Suprapubic skin (tissue), 4 donors: ENCODE measurements around the gene OAF. TPM values are rescaled to one million over a fixed set of nuclear protein-coding genes. Genes with fewer than 3 reads are reported as not detected.

Experiments
- DNase-seq, 2 donors: peaks; one replicate each; pipeline ENCODE4 v3.0.0-alpha.2; 2019; ENCODE audit warnings: low spot score in 2 of 2
- H3K27ac ChIP-seq: fragments of 200-600 bp; sonication (generic); one replicate; pipeline ENCODE4 v1.5.1; 2019
- H3K27me3 ChIP-seq: fragments of 200-600 bp; sonication (generic); one replicate; pipeline ENCODE4 v1.5.1; 2019
- H3K36me3 ChIP-seq: fragments of 200-600 bp; sonication (generic); one replicate; pipeline ENCODE4 v1.5.1; 2019
- H3K4me1 ChIP-seq: fragments of 200-600 bp; sonication (generic); one replicate; pipeline ENCODE4 v1.5.1; 2019
- H3K4me3 ChIP-seq: fragments of 200-600 bp; sonication (generic); one replicate; pipeline ENCODE4 v1.5.1; 2019; ENCODE audit warnings: mild to moderate bottlenecking
- H3K9me3 ChIP-seq: fragments of 200-600 bp; sonication (generic); one replicate; pipeline ENCODE4 v1.5.1; 2019
- CTCF ChIP-seq, 2 donors: fragments of 200-600 bp in 1 of 2; fragments of 450-650 bp in 1 of 2; sonication (generic) in 1 of 2; IDR thresholded peaks; one replicate each; pipeline ENCODE4 v1.5.1; 2016 to 2019; ENCODE audit warnings: antibody characterized with exemption in 2 of 2, mild to moderate bottlenecking in 1 of 2, moderate library complexity in 1 of 2
- EP300 ChIP-seq: sonication (generic); formaldehyde crosslinking; IDR thresholded peaks from one replicate; pipeline ENCODE4 v1.6.1; 2017; ENCODE audit warnings: antibody characterized with exemption
- POLR2A ChIP-seq, 2 donors: fragments of 450-650 bp; IDR thresholded peaks; one replicate each; pipeline ENCODE4 v1.6.1; 2017; ENCODE audit warnings: antibody characterized with exemption in 2 of 2, mild to moderate bottlenecking in 2 of 2, moderate library complexity in 2 of 2
- POLR2AphosphoS5 ChIP-seq, 3 donors: sonication (generic); formaldehyde crosslinking; IDR thresholded peaks; one replicate each; pipeline ENCODE4 v1.6.1; 2017; ENCODE audit warnings: antibody characterized with exemption in 3 of 3
- WGBS: methylation state at CpG from one replicate; pipeline ENCODE4 v1.1.5; 2018; 5-methylcytosine and 5-hydroxymethylcytosine counted together
- total RNA-seq, 4 donors: library from RNA; depleted of rRNA; stranded (reverse); fragments of >200 nt; gene quantifications; one replicate each; pipeline ENCODE4 v1.1.0, GENCODE V29; 2016

The OAF gene
- total RNA-seq, 4 donors from 2014 or later = 5.0 to 13.0 (median 10.8) TPM

- WGBS = 77% methylated on average over 9 of the region's 9 CpGs
- no peak for TF ChIP-seq POLR2AphosphoS5 (IDR thresholded peaks at IDR 0.05)
- no peak for TF ChIP-seq POLR2A (IDR thresholded peaks at IDR 0.05)
- no peak for TF ChIP-seq CTCF (IDR thresholded peaks at IDR 0.05)
- H3K9me3 ChIP-seq = no peaks in the 10 kb centered on the region
- peaks cover 6% of the 10 kb centered on the region for H3K36me3 ChIP-seq
- no peak overlapping the region for H3K4me3 ChIP-seq
- H3K4me1 ChIP-seq = peaks cover 25% of the 10 kb centered on the region
- H3K27me3 ChIP-seq = no peaks in the 10 kb centered on the region
- no peak for DNase-seq
- no peak overlapping the region for H3K27ac ChIP-seq
These were observed 22.5 kb downstream of the OAF start for GRCh38 chr11:120233207-120233803.

GRCh38 chr11:120235024-120235628 is 24.3 kb downstream of the OAF start:
- WGBS = 18% methylated on average over 8 of the region's 8 CpGs
- H3K4me1 ChIP-seq = peaks cover 33% of the 10 kb centered on the region
- DNase-seq = no peak
- H3K36me3 ChIP-seq = no peaks in the 10 kb centered on the region
- H3K27ac ChIP-seq = no peak overlapping the region
- no peaks in the 10 kb centered on the region for H3K9me3 ChIP-seq
- TF ChIP-seq EP300 = no peak
- peak; percentile 69 to 70 for TF ChIP-seq CTCF (IDR thresholded peaks at IDR 0.05)
- no peak for TF ChIP-seq POLR2A (IDR thresholded peaks at IDR 0.05)
- no peak for TF ChIP-seq POLR2AphosphoS5 (IDR thresholded peaks at IDR 0.05)
- peaks cover 11% of the 10 kb centered on the region for H3K27me3 ChIP-seq
- no peak overlapping the region for H3K4me3 ChIP-seq

GRCh38 chr11:120236169-120237107 is 25.6 kb downstream of the OAF start:
- 31% methylated on average over 5 of the region's 5 CpGs for WGBS

GRCh38 chr11:120238968-120239620 is 28.3 kb downstream of the OAF start:
- Histone ChIP-seq H3K4me1 (peaks cover 57% of the 10 kb centered on the region), H3K36me3 (no peaks in the 10 kb centered on the region), H3K9me3 (no peaks in the 10 kb centered on the region), H3K4me3 (no peak overlapping the region), H3K27ac (no peak overlapping the region), H3K27me3 (peaks cover 34% of the 10 kb centered on the region)
- WGBS = 77% methylated on average over 11 of the region's 11 CpGs
- TF ChIP-seq CTCF (IDR thresholded peaks at IDR 0.05) (no peak), EP300 (no peak), POLR2AphosphoS5 (IDR thresholded peaks at IDR 0.05) (no peak)
- DNase-seq = no peak

More at GRCh38 chr11:120236169-120237107, 25.6 kb downstream of the OAF start:
- Histone ChIP-seq H3K27me3 (peaks cover 22% of the 10 kb centered on the region), H3K4me3 (no peak overlapping the region), H3K36me3 (no peaks in the 10 kb centered on the region), H3K27ac (peak overlapping the region; percentile 48), H3K4me1 (peaks cover 42% of the 10 kb centered on the region), H3K9me3 (no peaks in the 10 kb centered on the region)
- DNase-seq = no peak
- TF ChIP-seq CTCF (IDR thresholded peaks at IDR 0.05) (no peak), POLR2AphosphoS5 (IDR thresholded peaks at IDR 0.05) (no peak), EP300 (no peak), POLR2A (IDR thresholded peaks at IDR 0.05) (no peak)
